HG03196 (cell line): ENCODE results near the gene NAT9.

Source experiments
- ATAC-seq: cut with Tn5 transposase; IDR thresholded peaks from one replicate; pipeline ENCODE4 v1.9.1; 2021; ENCODE audit not compliant: unreplicated experiment

Gene NAT9

GRCh38 chr17:74746922-74747321 is 29.2 kb downstream of the NAT9 start:
- no peak for ATAC-seq

GRCh38 chr17:74746376-74746775 is 29.8 kb downstream of the NAT9 start:
- ATAC-seq, result no peak

- no peak for ATAC-seq
Observed at GRCh38 chr17:74745548-74746177, 30.5 kb downstream of the NAT9 start.

- no peak for ATAC-seq
Observed at GRCh38 chr17:74744714-74745547, 31.2 kb downstream of the NAT9 start.

- ATAC-seq, result no peak
Observed at GRCh38 chr17:74744349-74744713, 31.8 kb downstream of the NAT9 start.

GRCh38 chr17:74743755-74744154 is 32.4 kb downstream of the NAT9 start:
- ATAC-seq, result no peak

GRCh38 chr17:74742978-74743545 is 33.1 kb downstream of the NAT9 start:
- ATAC-seq, result no peak

GRCh38 chr17:74742153-74742515 is 34.0 kb downstream of the NAT9 start:
- no peak for ATAC-seq

- ATAC-seq, result no peak
Observed at GRCh38 chr17:74740641-74741387, 35.3 kb downstream of the NAT9 start.

- ATAC-seq, result no peak
Observed at GRCh38 chr17:74740173-74740572, 36.0 kb downstream of the NAT9 start.

- ATAC-seq, result no peak
Observed at GRCh38 chr17:74739227-74739831, 36.8 kb downstream of the NAT9 start.

GRCh38 chr17:74738051-74738996 is 37.8 kb downstream of the NAT9 start:
- ATAC-seq, result peak; percentile 39

GRCh38 chr17:74737299-74738050 is 38.7 kb downstream of the NAT9 start:
- ATAC-seq, result no peak

GRCh38 chr17:74736513-74737298 is 39.4 kb downstream of the NAT9 start, which contains the start of gene RAB37:
TSS of gene RAB37 (plus strand) at chr17:74737256. CDS start at chr17:74737273, 17 bp downstream.
- ATAC-seq, result peak; percentile 33

GRCh38 chr17:74734256-74734655 is 41.9 kb downstream of the NAT9 start:
- no peak for ATAC-seq

GRCh38 chr17:74733365-74734122 is 42.6 kb downstream of the NAT9 start:
- ATAC-seq, result no peak

GRCh38 chr17:74732042-74732867 is 43.9 kb downstream of the NAT9 start:
- ATAC-seq, result no peak
